Mesenteric fat pad (tissue), 1 donor: ENCODE data around the gene TUBB1. TPM values are rescaled to one million over a fixed set of nuclear protein-coding genes. Genes with fewer than 3 reads are reported as not detected.
"Not testable (repeated sequence)": the region's sequence is repeated elsewhere in the genome, so short reads cannot be mapped to it uniquely, and the experiment has no call there.

Experiments
- DNase-seq: peaks from one replicate; pipeline ENCODE4 v3.0.0-alpha.2; 2020; ENCODE audit warnings: low spot score
- total RNA-seq: library from RNA; stranded (reverse); fragmentation: NEBNext Ultra II Directional; extraction: Animal tissue kit (Norgen Biotek cat#: 25700); gene quantifications from one replicate; pipeline ENCODE4 v1.2.1, GENCODE V29; 2021
- donor health status: DM: yes; HTN: yes; CAD: no.

Gene TUBB1
- total RNA-seq, 1 donor from 2014 or later = 0.51 TPM

DNA sequence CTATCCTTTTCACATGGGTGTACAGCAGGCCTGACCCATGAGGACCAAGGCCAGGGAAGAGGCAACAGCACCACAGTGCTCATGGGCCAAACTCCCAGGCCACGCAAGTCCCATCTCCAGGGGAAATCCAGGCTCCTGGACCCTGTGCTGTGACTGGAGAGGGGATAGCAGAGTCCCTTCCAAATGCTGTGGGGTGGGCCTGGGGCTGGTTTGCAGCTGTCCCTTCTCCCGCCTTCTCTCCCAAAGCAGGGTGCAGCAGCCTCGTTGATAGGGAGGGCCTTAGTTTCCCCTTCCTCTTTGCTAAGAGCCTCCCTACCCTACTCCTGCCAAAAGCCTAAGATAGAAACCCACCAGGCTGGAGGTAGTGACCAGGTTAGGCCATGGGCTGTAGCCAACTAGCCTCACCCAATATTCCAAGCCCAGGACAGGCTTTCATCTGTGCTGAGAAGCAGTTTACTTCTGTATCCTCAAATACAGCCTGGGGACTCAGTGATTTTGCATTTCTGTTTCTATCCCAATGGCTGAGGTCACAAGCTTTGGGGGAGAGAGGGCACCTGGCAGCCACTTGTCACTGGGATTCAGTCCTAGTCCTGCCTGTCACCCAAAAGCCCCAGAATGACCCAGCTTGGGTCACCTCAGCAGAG is 13.6 kb upstream of the TUBB1 start:
- peak; percentile 81 for DNase-seq

DNA sequence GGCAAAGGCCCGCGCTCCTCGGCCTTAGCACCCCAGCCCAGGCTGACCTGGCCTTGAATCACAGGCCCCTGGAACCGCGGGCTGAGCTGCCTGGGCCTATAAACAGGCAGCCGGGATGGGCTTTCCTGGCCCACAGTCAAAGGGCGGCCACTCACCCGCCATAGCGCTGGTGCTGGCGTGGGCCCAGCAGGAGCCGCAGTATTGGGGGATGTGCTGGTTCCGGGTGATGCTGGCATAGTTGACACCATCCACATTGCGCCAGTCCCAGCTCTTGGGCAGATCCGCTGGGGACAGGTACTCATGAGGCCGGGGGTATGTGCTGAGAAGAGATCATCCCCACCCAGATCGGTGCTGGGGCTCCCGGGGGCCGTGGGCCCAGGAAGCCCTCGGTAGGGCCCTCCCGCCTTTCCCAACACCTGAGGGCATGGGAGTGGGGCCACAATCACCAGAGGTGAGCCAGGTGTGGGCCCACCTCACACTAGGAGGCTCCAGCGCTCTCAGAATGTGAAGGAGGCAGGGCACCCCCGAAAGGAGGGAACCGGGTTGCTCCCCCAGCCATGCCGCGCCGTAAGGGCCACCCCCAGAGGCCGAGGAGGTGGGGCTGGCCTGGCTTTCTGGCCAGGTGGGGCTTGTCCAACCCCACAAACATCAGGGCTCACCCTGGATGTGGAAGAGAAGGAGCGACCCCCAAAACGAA is 12.9 kb upstream of the TUBB1 start:
- DNase-seq = peak; percentile 91

DNA sequence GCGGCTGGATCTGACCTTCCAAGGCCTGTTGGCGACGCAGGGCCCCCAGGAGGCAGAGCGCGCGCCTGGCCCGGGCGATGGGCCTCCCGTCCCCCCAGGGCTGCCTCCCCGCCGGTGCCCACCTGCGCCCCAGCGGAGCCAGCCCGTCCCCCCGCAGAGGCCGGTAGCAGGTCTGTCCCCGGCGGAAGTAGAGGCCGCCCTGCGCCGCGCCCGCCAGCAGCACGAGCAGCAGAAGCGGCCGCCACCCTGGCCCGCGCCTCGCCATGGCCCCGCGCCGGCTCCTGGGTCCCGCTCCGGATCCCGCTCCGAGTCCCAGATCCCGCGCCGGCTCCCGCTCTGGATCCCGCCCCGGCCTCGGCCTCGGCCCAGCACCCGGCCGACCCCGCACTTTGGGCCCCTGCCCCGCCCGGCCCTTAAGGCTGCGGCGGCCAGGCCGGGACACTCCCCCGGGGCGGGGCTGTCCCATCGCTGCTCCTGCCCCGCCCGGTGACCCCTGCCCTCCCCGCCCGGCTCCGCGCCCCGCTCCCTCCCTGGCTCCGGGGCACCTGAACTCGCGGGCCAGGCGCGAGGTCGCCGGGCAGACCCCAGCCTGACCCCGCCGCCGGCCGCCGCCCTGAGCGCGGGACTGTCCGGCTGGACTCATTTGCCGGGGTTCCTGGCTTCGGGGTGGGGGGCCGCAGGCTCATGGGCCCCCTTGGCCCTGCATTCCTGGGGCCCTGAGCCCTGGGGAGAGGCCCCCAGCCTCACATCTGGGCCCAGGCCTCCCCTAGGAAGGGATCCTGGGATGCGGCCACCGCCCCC is 12.2 kb upstream of the TUBB1 start, which contains the start of gene CTSZ:
TSS of gene CTSZ (minus strand) at position 391 of the 801 bp plus-strand sequence. CDS start at position 265, 126 bp downstream.
- peak; percentile 92 for DNase-seq

DNA sequence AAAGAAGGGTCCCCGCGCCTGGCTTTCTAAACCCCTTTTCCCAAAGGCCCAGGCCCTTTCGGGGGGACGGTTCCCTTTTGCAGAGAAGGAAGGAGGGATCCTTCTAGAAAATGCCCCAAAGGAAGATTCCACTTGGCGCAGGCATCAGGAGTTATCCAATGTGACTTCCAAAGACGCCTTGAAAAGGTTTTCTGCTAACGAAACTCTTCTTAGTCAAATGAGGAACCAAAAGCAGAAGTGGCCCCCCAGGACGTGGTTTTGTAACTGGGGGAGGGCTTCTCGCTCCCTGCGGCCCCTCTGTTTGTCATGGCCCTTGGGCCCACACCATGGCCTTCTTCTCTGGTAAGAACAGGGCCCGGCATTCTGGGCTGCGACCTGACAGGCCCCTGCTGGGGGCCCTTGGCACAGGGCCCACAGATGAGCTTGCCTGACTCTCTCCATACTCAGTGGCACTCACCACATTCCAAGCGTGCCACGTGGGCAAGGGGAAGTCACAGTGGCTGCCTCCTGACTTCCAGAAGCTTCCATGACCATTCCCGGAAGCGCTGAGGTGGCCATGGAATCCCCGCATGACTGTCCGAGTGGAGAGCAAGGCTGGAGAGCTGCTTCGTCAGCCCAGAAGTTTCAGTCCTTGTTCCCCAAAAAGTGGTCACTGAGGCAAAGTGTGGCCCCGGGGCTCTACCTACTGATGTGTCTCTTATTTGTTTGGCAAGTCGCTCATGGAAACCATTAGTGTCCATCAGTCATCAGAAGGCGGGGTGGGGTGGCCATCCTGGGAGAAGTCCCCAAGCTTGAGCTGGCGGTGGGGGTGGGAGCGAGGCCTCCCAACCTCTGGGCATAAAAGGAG is 11.3 kb upstream of the TUBB1 start:
- DNase-seq = peak; percentile 90

DNA sequence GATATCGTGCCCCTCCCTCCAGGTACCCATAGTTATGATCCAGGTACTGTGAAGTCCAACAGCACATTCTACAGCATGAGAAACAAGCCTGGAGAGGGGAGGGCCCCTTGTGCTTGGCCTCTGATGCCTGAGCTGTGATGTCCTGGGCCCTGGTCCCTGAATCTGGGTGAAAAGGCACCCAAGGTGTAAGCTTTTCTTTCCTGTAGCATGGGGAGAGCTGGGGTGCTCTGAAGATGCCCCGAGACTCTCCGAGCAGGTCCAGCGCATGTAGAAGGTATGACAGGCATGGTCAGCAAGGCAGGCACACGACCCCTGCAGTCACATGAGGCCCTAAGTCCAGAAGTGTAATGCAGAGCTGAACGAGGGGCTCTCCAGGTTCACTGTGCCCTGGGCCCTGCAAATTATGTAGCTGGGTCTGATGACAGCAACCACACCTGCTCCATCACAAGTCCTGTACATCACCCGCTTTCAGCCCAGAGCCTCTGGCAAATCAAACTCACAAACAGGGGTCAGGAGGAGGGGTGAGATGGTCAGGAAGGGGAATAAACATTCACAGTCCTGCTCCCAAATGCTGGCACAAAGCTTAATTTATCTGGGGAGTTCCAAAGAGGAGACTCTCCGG is 10.4 kb upstream of the TUBB1 start:
- peak; percentile 71 for DNase-seq

DNA sequence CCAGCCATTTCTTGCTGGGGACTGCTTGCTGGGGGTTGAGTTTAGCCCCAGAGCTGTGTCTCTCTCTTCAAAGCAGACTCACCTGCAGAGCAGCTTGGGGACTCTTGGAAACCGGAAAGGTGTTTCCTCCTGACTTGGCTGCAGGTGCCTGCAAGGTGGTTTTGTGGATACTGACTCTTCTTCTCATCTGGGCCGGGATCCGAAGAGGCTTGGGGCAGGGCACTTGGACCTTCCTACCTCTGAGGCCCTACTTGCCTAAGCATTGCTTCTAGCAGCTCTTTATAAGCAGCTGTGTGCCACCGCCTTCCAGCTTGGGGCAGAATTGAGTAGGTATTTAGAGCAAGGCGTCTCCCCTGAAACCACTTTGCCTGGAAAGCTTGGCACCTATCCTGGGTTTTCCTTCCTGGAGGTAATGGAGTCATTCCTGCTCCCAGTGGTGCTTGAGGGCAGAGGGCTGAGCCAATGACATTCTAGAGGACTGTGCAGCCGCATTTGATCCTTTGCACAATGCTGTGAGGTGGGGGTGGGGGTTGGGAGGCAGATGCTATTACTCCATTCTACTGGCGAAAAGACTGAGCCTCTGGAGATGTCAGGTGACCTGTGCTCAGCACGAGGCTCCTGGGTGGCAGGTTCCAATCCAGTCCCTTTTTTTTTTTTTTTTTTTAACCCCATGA is 8.8 kb upstream of the TUBB1 start:
- peak; percentile 80 for DNase-seq

DNA sequence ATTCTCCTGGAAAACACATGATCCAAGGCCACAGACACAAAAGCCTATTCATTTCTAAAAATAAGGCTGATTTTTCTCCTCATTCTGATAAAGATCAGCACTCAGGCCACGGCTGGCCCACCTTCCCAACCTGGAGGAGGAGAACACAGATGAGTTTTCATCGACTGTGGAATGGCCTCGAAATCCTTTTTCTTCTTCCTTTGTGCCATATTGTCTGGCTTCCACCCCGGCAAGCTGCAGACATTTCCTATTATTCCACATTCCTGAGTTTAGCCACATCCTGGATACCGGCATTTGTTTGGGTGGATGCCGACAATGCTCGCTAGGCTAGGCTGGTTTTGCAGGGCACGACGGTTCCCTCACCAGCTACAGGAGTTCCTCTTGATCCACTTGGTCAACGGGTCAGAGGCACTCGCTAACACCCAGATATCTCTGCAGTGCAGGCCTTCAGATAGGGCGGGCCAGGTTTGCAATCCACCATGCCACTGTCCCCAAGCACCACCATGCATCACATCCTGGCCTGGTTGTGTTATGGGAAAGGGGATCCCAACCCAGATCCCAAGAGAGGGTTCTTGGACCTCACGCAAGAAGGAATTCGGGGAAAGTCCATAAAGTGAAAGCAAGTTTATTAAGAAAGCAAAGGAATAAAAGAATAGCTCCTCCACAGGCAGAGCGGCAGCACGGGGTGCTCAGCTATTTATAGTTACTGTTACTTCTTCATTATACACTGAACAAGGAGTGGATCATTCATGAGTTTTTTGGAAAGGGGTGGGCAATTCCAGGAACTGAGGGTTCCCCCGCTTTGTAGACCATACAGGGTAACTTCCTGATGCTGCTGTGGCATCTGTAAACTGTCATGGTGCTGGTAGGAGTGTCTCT is 8.0 kb upstream of the TUBB1 start:
- peak; percentile 82 for DNase-seq

DNA sequence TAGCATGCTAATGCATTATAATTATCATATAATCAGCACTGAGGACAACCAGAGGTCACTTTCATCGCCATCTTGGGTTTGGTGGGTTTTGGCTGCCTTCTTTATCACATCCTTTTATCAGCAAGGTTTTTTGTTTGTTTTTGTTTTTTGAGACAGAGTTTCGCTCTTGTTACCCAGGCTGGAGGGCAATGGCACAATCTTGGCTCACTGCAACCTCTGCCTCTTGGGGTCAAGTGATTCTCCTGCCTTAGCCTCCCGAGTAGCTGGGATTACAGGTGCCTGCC is 7.4 kb upstream of the TUBB1 start:
- not testable (repeated sequence) for DNase-seq

DNA sequence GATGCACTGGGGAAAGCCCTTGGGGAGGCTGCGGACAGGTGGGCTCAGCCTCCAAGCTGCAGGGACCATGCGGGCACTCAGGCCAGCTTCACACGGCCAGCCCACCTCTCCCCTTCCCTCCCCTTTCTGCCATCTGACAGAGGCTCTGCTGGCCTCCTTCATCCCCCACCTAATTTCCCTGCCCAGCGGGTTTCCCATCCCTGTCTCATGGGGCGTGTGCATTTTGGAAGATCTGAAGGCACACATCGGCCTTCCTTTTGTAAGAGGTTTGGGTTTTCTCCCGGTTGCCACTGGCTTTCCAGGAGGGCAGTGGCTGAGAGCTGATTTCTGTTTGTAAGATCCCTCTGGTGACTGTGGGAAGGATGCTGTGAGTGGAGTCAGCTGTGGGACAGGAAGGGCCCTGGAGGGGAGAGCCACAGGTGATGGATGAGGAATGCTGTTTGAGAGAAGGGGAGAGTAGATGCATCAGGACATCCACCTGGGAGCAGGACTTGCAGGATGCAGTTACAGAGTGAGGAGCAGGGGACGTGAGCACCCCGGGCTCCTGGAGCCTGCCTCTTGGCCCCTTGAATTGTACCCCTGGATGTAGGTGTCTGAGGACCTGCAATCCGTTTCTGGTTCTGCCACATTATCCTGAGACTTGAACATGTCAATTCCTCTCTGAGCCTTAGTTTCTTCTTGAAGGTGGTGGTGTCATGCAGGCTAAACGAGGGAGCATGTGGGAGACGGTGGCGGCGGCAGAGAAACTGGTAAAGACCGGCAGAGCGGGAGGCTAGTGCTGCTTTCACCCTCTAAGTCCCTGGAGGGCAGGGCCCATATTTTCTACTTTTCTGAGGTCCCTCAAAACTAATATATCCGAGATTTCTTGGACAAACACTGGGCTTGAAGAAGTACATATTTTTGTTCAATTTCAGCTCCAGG is 5.9 kb upstream of the TUBB1 start:
- peak; percentile 49 for DNase-seq

DNA sequence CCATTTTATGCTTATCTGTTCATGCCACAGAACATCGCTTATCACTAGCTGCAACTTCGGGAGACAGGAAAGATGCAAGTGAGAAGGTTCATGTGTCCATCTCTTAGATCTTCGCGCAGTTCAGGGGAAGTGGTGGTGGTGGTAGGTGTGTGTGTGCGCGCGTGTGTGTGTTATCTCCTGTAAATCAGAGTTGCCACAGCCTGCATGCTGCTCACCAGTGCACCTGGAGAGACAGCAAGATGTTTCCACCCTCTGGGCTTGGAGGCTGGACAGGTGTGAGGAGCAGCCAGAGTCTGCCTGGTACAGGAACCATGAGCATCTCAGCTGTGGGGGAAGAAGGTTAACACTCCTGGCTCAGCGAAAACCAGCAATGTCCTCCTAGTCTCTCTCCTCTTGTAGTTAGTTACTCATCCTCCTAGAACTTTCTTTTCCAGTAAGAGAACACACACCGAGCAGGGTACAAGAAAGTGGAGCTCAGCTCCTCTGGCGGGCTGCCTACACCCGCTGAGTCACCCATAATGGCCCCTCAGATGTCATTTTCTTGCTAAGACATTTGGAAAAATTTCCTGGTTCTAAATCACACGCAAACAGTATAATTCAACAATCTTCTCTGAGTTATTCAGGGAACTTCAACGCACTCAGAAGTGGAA is 5.1 kb upstream of the TUBB1 start:
- peak; percentile 39 for DNase-seq

DNA sequence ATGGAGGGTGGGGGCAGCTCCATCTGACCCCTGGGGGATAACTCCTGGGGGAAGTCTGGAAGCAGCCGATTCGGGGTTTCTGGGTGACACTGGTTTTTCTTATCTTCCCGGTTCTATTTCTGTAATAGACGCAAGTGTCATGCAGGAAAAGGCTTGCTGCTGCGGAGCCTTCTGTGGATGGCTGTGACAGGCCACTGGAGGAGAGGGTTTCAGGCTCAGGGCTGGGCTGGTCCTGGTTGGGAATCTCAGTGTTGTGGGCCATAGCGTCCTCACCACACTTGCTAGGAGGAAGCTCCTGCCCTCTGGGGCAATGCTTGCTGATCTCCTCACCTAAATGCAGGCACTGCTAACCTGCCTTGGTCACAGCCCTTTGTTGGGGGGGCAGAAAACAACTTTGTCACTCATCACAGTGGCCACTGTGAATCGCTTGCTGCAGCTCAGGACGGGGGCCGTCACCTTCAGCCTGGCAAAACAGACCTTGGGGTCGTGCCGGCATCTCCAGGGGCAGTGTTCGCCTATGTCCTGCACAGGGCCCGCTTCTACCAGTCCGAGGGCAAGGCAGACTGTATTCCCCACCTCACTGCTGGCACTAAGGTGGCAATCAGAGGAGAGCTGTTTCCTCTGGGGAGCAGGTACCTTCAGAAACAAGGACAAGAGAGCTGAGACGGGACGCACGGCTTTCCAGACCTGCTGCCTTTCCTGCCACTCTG is 4.4 kb upstream of the TUBB1 start:
- no peak for DNase-seq

DNA sequence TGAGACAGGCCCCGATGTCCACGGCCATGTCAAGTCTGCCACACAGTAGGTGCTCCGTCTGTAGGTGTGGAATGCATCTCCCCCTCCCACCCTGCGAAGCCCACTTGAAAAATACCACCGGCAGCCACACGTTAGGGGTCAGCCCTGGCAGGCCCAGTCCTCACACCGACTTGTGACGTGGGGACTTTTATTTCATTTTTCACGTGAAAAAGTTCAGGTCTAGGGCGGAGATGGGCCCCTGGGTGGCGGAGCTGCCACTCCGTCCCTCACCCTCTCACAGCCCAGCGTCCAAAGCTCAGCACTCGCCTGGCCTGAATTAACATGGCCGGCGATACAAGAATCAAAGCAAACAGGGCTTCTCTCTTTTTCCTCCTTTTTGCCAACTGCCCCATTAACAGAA is 3.8 kb upstream of the TUBB1 start:
- DNase-seq = no peak

DNA sequence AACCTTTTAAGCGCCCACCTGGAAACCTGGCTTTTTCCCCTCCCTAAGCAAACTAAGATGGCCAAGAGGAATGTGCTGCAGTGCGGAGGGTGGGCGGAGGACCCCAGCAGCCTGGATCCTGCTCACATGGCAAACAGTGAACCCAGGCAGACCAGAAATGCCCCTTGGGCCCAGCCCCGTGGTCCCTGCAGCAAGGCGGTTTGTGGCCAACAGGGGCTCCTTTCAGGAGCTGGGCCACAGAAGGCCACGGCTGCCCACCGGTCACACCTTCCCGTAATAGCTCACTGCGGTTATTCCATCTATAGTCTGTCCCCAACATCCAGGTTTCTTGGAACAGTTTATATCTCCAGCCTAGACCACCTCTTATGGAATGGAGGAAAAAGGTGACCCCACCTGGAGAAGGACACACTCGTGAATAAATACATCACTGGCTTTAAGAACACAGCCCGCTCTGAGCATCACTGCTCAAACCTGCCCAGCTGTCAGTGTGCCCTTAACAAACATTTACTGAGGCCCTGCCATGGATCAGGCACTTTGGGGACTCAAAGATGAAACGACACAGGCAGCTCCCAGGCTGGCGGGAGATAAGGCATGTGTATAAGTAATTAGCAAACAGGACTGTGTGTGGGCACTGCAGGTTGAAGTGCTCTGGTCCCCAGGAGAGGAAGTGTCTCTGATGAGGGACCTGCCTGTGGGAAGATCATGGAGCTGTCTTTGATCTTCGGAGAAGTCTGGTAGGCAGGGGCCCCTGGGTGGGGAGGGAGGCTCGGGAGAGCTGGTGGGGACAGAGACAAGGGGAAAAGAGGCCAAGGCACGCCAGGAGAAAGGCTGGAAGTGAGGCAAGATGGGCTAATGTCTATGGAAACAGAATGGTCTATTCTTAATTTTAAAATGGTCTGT is 3.2 kb upstream of the TUBB1 start:
- no peak for DNase-seq

DNA sequence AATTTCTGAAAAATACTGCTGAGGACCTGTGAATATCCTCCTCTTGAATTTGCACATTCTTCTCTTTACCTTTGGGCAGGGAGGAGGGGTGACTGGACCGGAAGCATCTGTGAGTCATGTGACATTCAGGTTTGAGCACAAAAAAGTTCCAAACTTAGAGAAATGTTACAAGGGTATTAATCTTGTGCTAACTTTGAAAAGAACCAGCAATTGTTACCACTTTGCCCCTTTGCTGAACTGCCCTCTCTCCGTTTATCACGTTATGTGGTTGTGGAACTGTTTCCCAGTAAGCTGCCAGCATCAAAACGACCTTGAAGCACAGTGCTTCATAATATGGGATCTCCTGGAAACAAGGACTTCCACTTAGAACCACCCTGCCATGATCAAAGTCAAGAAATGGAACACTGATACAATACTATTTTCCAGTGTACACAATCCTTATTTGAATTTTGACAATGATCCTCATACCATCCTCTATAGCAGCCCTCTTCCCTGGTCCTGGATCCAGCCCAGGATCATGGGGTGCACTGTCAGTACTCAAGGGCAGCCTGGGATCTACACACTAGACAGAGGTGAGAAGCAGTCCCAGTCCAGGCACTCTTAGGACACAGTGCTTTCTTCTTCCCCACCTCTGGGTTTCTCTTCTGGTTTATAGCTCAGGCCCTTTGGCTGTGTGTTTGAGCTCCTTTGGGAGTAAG is 2.3 kb upstream of the TUBB1 start:
- no peak for DNase-seq

DNA sequence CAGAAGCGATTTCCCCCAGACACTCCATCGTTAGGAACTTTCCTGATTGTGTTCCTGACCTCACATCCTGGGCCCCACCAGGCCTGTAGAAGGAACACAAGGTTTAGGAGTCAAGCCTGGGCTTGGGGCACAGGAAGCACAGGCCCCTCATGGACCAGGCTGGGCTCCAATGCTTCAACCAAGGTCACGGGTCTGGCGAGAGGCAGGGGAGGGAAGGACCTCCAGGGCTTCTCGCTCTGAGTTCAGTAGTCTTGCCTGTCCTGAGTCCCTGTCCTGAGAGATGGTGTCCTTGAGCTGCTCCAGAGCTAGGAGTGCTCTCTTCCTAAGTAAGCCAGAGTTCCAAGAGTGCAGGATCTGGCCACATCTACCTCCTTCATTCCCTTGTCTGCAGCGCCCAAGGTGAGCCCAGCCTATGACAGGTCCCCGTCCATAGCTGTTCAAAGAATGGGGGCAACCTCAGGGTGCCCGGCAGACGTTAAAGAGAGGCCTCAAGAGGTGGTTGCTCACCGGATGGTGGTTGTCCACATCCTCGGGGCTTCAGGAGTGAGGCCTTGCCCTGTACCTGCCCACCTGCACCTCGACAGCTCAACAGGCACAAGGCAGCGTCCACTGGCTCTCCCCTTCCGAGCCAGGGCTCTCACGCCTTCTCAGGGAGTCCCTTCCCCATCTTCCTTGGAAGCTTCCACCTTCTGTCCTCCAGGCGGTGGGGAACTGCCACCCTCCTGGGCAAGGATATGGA is 1.6 kb upstream of the TUBB1 start:
- no peak for DNase-seq
